Activated T-cell treated with anti-CD3 and anti-CD28 coated beads, Interleukin-2, amount 50 U/mL, for 1 hour (primary cell): ENCODE data around the gene S100A4.
"Not testable (repeated sequence)": the region's sequence is repeated elsewhere in the genome, so short reads cannot be mapped to it uniquely, and the experiment has no call there.

Experiments
- DNase-seq: peaks from one replicate; pipeline ENCODE4 v3.0.0-alpha.2; 2020

S100A4 gene

GRCh38 chr1:153532181-153532580, 13.4 kb downstream of the S100A4 start:
- DNase-seq, result no peak

GRCh38 chr1:153531638-153532037, 14.0 kb downstream of the S100A4 start:
- no peak for DNase-seq

- no peak for DNase-seq
Observed at GRCh38 chr1:153527683-153528040, 17.9 kb downstream of the S100A4 start.

GRCh38 chr1:153527023-153527682, 18.5 kb downstream of the S100A4 start:
- DNase-seq, result no peak

DNA sequence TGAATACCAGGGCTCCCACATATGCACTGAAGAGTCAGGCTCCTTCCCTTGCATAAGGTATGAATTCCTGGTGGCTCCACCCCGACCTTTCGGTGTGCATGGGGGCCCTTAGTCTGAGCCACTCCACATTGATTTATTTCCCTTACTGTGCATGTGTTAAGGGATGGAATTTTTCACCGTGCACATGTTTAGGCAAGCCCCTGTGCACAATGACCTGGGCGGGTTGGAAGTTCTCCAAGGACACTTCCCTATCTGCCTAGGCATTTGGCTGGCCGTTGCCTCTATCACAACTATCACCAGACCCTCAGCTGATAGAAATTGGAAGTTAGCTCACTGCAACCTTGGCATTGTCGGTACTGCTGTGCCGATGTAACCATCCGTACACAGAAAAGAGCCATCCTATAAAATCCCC, 19.5 kb downstream of the S100A4 start:
- DNase-seq, result no peak

DNA sequence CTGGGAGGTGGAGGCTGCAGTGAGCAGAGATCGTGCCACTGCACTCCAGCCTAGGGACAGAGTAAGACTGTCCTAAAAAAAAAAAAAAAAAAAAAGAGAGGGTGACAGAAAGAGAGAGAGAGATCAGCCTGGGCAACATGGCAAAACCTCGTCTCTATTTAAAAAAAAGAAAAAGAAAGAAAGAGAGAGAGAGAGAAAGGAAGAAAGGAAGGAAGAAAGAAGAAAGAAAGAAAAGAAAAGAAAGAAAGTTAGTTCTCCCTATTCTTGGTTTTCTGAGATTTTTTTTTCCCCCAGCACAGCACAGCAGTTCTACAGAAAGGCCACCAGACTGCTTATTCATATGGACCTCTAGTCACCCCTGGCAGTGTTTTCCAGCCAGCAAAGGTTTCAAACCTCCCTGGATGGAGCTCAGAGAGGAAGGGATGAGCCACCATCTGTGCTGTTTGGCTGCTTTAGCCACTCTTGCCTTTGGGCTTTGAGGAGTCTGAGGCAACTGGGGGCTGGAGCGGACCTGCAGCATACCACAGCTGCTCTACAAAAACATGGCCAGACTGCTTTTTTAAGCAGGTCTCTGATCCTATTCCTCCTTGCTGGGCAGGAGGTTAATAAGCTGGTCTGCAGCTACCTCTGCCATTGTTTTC, 20.4 kb downstream of the S100A4 start:
- DNase-seq, result no peak

DNA sequence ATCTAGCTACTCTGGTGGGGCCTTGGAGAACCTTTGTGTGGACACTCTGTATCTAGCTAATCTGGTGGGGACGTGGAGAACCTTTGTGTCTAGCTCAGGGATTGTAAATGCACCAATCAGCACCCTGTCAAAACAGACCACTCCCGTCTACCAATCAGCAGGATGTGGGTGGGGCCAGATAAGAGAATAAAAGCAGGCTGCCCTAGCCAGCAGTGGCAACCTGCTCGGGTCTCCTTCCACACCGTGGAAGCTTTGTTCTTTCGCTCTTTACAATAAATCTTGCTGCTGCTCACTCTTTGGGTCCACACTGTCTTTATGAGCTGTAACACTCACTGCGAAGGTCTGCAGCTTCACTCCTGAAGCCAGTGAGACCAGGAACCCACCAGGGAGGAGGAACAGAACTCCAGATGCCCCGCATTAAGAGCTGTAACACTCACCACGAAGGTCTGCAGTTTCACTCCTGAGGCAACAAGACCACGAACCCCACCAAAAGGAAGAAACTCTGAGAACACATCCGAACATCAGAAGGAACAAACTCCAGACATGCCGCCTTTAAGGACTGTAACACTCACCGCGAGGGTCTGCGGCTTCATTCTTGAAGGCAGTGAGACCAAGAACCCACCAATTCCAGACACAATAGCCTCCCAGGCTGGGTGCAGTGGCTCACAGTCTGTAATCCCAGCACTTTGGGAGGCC, 23.1 kb downstream of the S100A4 start:
- not testable (repeated sequence) for DNase-seq

- not testable (repeated sequence) for DNase-seq
Observed at GRCh38 chr1:153521808-153522207, 23.8 kb downstream of the S100A4 start.

GRCh38 chr1:153520818-153521476, 24.7 kb downstream of the S100A4 start:
- DNase-seq, result no peak

DNA sequence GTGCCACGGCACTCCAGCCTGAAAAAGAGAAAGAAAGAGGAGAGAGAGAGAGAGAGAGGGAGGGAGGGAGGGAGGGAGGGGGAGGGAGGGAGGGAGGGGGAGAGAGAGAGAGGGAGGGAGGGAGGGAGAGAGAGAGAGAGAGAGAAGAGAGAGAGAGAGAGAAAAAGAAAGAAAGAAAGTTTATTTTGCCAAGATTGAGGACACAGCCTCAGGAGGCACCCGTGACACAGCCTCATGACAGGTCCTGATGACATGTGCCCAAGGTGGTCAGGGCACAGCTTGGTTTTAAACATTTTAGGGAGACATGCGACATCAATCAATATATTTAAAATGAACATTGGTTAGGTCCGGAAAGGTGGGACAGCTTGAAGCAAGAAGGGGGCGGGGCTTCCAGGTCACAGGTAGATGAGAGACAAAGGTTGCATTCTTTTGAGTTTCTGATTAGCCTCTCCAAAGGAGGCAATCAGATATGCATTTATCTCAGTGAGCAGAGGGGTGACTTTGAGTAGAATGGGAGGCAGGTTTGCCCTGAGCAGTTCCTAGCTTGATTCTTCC, 25.4 kb downstream of the S100A4 start:
- DNase-seq, result not testable (repeated sequence)

DNA sequence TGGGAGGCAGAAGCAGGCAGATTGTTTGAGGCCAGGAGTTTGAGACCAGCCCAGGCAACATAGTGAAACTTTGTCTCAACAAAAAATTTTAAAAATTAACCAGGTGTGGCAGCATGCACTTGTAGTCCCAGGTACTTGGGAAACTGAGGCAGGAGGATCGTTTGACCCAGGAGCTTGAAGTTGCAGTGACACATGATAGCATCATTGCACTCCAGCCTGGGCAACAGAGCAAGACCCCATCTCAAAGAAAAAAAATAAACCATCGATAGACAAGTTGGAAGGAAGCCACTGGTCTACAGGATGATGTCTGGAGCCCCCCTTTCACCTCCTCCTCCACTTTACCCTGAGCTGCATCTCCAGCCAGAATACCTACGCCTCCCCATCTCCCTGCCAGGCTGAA, 26.4 kb downstream of the S100A4 start:
- no peak for DNase-seq

GRCh38 chr1:153515504-153516394, 29.9 kb downstream of the S100A4 start:
- no peak for DNase-seq

- DNase-seq, result no peak
Observed at GRCh38 chr1:153513666-153514065, 31.9 kb downstream of the S100A4 start.

DNA sequence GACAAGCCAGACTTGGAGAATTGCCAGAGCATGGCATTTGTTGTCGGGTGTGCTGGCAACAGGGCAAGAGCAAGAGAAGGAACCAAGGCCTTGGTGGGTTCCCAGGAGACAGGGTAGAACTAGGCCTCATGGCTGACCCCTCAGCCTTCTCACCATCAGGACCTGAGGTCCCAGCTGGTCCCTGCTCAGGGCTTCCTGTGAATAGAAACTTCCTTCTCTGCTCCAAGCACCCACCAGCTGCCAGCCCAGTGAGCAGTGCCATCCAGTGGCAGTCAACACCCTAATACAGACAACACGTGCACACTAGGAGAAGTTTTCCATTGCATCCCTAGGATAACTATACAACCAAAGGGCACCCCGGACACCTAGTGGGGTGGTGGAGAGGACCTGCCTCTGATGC, 32.6 kb downstream of the S100A4 start:
- DNase-seq, result no peak

DNA sequence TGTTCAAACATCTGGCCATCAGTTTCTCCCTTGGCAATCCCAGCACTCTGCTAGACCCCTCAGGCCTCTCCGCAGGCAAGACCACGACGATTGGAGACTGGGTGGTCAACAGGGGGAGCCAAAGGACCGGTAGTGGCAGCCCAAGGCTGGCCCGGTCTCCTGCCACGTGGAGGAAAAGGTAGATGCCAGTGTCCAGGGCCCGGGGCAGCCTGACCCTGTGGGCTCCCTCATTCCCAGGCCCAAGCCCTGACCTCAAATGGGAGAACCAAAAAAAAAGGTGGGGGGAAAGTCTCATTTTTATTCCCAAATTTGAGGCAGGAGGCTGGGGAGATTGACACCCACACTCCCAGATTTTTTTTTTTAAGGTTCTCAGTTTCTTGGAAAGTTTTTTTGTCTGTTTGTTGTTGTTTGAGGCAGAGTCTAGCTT, 34.6 kb downstream of the S100A4 start:
- DNase-seq, result peak; percentile 77

DNA sequence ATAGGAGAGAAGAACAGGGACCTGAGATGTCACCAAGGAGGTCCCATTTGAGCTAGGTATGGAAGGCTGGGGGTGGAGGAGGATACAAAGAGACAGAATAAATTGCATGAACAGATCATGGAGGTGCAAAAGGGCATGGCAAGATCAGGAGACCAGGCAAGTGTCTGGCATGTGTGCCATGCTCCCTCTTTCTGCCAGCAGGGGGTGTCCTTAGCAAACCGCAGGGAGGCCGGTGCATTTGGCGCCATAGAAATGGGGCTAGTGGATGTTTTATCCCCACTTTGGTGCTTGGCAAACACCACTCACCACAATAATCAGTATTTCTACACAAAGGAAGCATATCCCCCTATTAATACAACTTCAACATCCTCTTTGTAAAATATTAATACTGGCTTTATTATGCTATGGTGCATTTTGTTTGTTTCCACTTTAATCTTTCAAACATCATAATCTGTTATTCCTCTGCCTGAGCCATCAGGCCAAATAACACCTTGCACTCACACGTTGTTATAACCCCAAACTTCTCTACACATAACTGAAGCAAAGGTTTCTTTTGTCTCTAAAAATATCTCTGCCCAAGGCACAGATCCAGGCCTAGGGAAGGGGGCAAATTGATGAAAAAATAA, 35.8 kb downstream of the S100A4 start:
- DNase-seq, result peak; percentile 68

GRCh38 chr1:153509036-153509435, 36.6 kb downstream of the S100A4 start:
- DNase-seq, result no peak

GRCh38 chr1:153507926-153508583, 37.6 kb downstream of the S100A4 start:
- DNase-seq, result no peak

DNA sequence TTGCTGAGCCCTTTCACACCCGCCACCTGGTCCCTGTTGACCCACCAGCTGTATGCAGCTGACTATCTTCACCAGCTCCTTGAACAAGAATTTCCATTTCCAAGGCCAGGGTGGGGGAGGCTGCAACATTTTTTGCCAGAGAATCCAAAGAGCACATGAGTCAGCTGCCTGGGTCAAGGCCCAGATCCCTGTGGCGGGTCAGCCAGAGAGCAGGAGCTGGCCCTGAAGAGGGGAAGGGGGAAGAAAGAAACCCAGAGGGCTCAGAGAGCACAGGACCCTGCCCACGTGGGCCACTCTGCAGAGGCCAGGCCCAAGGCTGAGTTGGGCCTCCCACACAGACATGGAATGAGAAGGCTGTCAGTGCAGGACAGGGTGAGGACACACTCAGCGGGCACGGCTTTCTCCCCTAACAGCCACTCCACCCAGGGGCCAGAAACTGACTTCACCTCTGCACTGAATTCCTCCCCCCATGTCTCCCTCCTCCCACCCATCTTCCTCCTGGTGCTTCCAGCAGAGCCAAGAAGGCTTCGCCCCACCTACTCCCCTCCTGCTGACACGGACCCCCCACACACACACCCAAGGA, 38.7 kb downstream of the S100A4 start:
- no peak for DNase-seq

DNA sequence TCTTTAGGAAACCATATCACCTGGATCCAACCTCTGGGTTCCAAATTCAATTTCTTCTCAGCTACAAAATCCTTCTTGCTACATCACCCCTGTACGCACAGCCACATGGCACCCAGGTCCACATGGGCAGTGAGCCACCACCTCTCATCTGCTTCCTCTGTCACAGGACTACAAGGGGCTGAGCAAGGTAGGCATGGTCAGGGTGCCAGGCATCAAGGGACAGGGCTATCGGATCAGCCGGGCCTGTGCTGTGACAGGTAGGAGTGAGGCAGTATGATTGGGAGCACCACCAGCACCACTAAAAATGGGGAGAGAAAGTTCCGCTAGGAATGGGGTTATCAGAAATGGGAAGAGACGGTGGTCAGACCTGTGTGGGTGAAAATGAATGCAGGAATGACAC, 39.2 kb downstream of the S100A4 start:
- DNase-seq, result no peak

- no peak for DNase-seq
Observed at GRCh38 chr1:153505576-153505975, 40.0 kb downstream of the S100A4 start.
